COLO668 (cell line): ENCODE data around the gene GPR161.
"Not testable (repeated sequence)": the region's sequence is repeated elsewhere in the genome, so short reads cannot be mapped to it uniquely, and the experiment has no call there.

ENCODE experiments used
- DNase-seq: peaks from one replicate; lab custom pipeline; 2025; ENCODE audit not compliant: unreplicated experiment; lab: John Stamatoyannopoulos, UW

Gene GPR161

GRCh38 chr1:168136709-168137514 lies at the start of gene GPR161:
Gene GPR161 (minus strand): TSS chr1:168136930. CDS start chr1:168104850, 32,080 bp downstream.
- peak; percentile 72 for DNase-seq

- not testable (repeated sequence) for DNase-seq
These were observed 44.5 kb upstream of the GPR161 start for GRCh38 chr1:168181063-168181720.

GRCh38 chr1:168180148-168180524 lies 43.4 kb upstream of the GPR161 start:
- no peak for DNase-seq

GRCh38 chr1:168179438-168180147 lies 42.9 kb upstream of the GPR161 start:
- peak; percentile 44 for DNase-seq

- DNase-seq, result peak; percentile 97
These were observed 42.1 kb upstream of the GPR161 start, which contains the start of gene TIPRL for GRCh38 chr1:168178638-168179437. Gene TIPRL (plus strand): TSS chr1:168178962. CDS start chr1:168179078, 116 bp downstream.

GRCh38 chr1:168178227-168178637 lies 41.5 kb upstream of the GPR161 start:
- no peak for DNase-seq

- no peak for DNase-seq
These were observed 35.7 kb upstream of the GPR161 start for GRCh38 chr1:168172250-168172915.

GRCh38 chr1:168170564-168171508 lies 34.1 kb upstream of the GPR161 start:
- DNase-seq, result no peak

- DNase-seq, result no peak
These were observed 31.1 kb upstream of the GPR161 start for GRCh38 chr1:168167806-168168205.

- no peak for DNase-seq
These were observed 28.0 kb upstream of the GPR161 start for GRCh38 chr1:168164771-168165170.

GRCh38 chr1:168163670-168164069 lies 26.9 kb upstream of the GPR161 start:
- no peak for DNase-seq

GRCh38 chr1:168161459-168161858 lies 24.7 kb upstream of the GPR161 start:
- DNase-seq, result peak; percentile 42

GRCh38 chr1:168159979-168160378 lies 23.2 kb upstream of the GPR161 start:
- DNase-seq, result no peak

- DNase-seq, result no peak
These were observed 22.5 kb upstream of the GPR161 start for GRCh38 chr1:168159251-168159650.

GRCh38 chr1:168157638-168158037 lies 20.9 kb upstream of the GPR161 start:
- DNase-seq, result no peak

GRCh38 chr1:168155910-168156309 lies 19.2 kb upstream of the GPR161 start:
- no peak for DNase-seq

GRCh38 chr1:168154707-168155106 lies 18.0 kb upstream of the GPR161 start:
- not testable (repeated sequence) for DNase-seq

GRCh38 chr1:168151935-168152334 lies 15.2 kb upstream of the GPR161 start:
- DNase-seq, result no peak

- DNase-seq, result no peak
These were observed 13.6 kb upstream of the GPR161 start for GRCh38 chr1:168150283-168150682.
